SK-N-MC (cell line): Measurements from ENCODE around the gene MCF2L.

Experiments
- EZH2 ChIP-seq: fragments of 200-600 bp; sonication (generic); IDR thresholded peaks from one replicate; pipeline ENCODE4 v1.6.1; 2017; ENCODE audit warnings: antibody characterized with exemption
- FOXP2 ChIP-seq: optimal IDR thresholded peaks from 2 replicates; pipeline ENCODE3; 2011; ENCODE audit warnings: mild to moderate bottlenecking, moderate library complexity; ENCODE audit not compliant: insufficient read depth; ENCODE audit errors: extremely low read length, control extremely low read depth
- POLR2AphosphoS5 ChIP-seq: IDR thresholded peaks from 2 replicates; pipeline ENCODE4 v1.6.1; 2012; ENCODE audit warnings: mild to moderate bottlenecking, low read depth, low read length, borderline replicate concordance

DNA sequence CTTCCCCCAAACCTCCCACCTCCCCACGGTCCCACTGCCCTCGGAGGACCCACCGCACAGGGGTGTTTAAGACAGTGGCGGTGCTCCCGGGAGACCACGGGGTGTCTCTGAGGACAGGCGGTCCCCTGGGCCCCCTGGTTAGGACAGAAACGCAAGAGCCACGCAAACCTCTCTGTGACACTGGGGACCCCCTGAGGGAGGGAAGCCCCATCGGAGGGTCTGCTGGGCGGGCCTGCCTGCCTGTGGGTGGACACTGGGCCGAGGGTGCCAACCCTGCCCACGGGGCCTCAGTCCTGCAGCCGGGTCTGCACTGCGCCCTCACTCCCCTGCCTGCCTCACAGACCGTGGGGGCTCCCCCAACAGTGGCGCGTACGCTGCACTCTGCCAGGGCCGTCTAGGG, 17.5 kb downstream of the MCF2L start:
- TF ChIP-seq POLR2AphosphoS5 (no peak), EZH2 (no peak), FOXP2 (no peak)
